ENCODE results near the gene PRKCI.

- TF ChIP-seq CTCF (IDR thresholded peaks at IDR 0.05; ENCODE audit: low read depth, low read length, missing input control) (no peak), HNF4A (conservative IDR thresholded peaks at IDR 0.05) (no peak), EGR1 (IDR thresholded peaks at IDR 0.05; ENCODE audit: low read depth in 2 of 2) (no peak), SP1 (IDR thresholded peaks at IDR 0.05) (no peak), JUND (IDR thresholded peaks at IDR 0.05) (no peak), RAD21 (IDR thresholded peaks at IDR 0.05) (no peak)
- TF ChIP-seq, protein P1, sequence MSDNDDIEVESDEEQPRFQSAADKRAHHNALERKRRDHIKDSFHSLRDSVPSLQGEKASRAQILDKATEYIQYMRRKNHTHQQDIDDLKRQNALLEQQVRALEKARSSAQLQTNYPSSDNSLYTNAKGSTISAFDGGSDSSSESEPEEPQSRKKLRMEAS (IDR thresholded peaks at IDR 0.05): no peak
These were observed 74.5 kb downstream of the PRKCI start for GRCh38 chr3:170296703-170297102.
